Right lobe of liver (tissue), 4 donors: ENCODE data around the gene AGR3.

Source experiments
- CTCF ChIP-seq, 4 donors: fragments of 200-600 bp in 3 of 4; fragments of 450-650 bp in 1 of 4; IDR thresholded peaks; one replicate each; pipeline versions ENCODE4 v1.5.1 to v1.8.0; 2016 to 2022; ENCODE audit warnings: antibody characterized with exemption in 4 of 4, mild to moderate bottlenecking in 2 of 4
- POLR2A ChIP-seq: fragments of 450-650 bp; IDR thresholded peaks from one replicate; pipeline ENCODE4 v1.6.1; 2017; ENCODE audit warnings: antibody characterized with exemption, mild to moderate bottlenecking
- donor health status: DM: no; HTN: no; CAD: no.
- donor health status: DM: no; HTN: no; CAD: no.
- donor health status: DM: no; HTN: yes; CAD: no.

- no peak for TF ChIP-seq CTCF (IDR thresholded peaks at IDR 0.05)
- TF ChIP-seq POLR2A: no peak
Observed at GRCh38 chr7:16810112-16810511, 71.7 kb downstream of the AGR3 start.
